ENCODE data around the gene FILIP1L.

The FILIP1L gene

GRCh38 chr3:100044369-100044768 is 69.9 kb downstream of the FILIP1L start:
- TF ChIP-seq EZH2phosphoT487 (conservative IDR thresholded peaks at IDR 0.05; ENCODE audit: low read length), result no peak
- no peak for TF ChIP-seq CTCF (IDR thresholded peaks at IDR 0.05; ENCODE audit: insufficient read depth, low read length, poor library complexity, severe bottlenecking)
- Histone ChIP-seq H3K9me3 (ENCODE audit: insufficient read depth, low read length) (no peaks in the 10 kb centered on the region), H2AFZ (ENCODE audit: low read depth, low read length, severe bottlenecking) (no peak overlapping the region), H3K27ac (ENCODE audit: low read depth, low read length) (no peak overlapping the region), H3K9me2 (replicated peaks; ENCODE audit: insufficient read depth, low read length) (no peaks in the 10 kb centered on the region), H3K36me3 (ENCODE audit: low read length) (no peaks in the 10 kb centered on the region), H3K4me2 (ENCODE audit: low read depth, low read length, poor library complexity, severe bottlenecking) (peak overlapping the region; percentile 18), H3F3A (ENCODE audit: insufficient read depth) (peaks cover 21% of the 10 kb centered on the region), H3K4me3 (ENCODE audit: insufficient read depth, low read length, poor library complexity, severe bottlenecking) (no peak overlapping the region), H3K79me2 (ENCODE audit: insufficient read depth, low read length) (no peaks in the 10 kb centered on the region), H3K9ac (ENCODE audit: low read length) (no peak overlapping the region), H4K20me1 (ENCODE audit: low read depth, low read length) (0 out of 2 replicates have a peak, but pooled peaks cover 13% of the 10 kb centered on the region), H3K27me3 (ENCODE audit: low read length) (no peaks in the 10 kb centered on the region)

GRCh38 chr3:100043271-100043670 is 71.0 kb downstream of the FILIP1L start:
- Histone ChIP-seq H3K4me2 (ENCODE audit: low read depth, low read length, poor library complexity, severe bottlenecking) (no peak overlapping the region), H3K36me3 (ENCODE audit: low read length) (no peaks in the 10 kb centered on the region), H4K20me1 (ENCODE audit: low read depth, low read length) (0 out of 2 replicates have a peak, but pooled peaks cover 13% of the 10 kb centered on the region), H2AFZ (ENCODE audit: low read depth, low read length, severe bottlenecking) (no peak overlapping the region), H3K4me3 (ENCODE audit: insufficient read depth, low read length, poor library complexity, severe bottlenecking) (no peak overlapping the region), H3K9ac (ENCODE audit: low read length) (no peak overlapping the region), H3F3A (ENCODE audit: insufficient read depth) (peaks cover 21% of the 10 kb centered on the region), H3K9me3 (ENCODE audit: insufficient read depth, low read length) (no peaks in the 10 kb centered on the region), H3K27ac (ENCODE audit: low read depth, low read length) (no peak overlapping the region), H3K79me2 (ENCODE audit: insufficient read depth, low read length) (no peaks in the 10 kb centered on the region), H3K9me2 (replicated peaks; ENCODE audit: insufficient read depth, low read length) (no peaks in the 10 kb centered on the region), H3K27me3 (ENCODE audit: low read length) (no peaks in the 10 kb centered on the region)
- TF ChIP-seq EZH2phosphoT487 (conservative IDR thresholded peaks at IDR 0.05; ENCODE audit: low read length) (no peak), CTCF (IDR thresholded peaks at IDR 0.05; ENCODE audit: insufficient read depth, low read length, poor library complexity, severe bottlenecking) (no peak)

- H3K27ac ChIP-seq (ENCODE audit: low read depth, low read length), result no peak overlapping the region
- H3K9ac ChIP-seq (ENCODE audit: low read length), result no peak overlapping the region
These were observed 71.9 kb downstream of the FILIP1L start for GRCh38 chr3:100042166-100042981.

More at GRCh38 chr3:100042166-100042981, 71.9 kb downstream of the FILIP1L start:
- H4K20me1 ChIP-seq (ENCODE audit: low read depth, low read length), result 0 out of 2 replicates have a peak, but pooled peaks cover 13% of the 10 kb centered on the region
- no peak overlapping the region for H3K4me2 ChIP-seq (ENCODE audit: low read depth, low read length, poor library complexity, severe bottlenecking)
- TF ChIP-seq CTCF (IDR thresholded peaks at IDR 0.05; ENCODE audit: insufficient read depth, low read length, poor library complexity, severe bottlenecking), result no peak
- no peak for TF ChIP-seq EZH2phosphoT487 (conservative IDR thresholded peaks at IDR 0.05; ENCODE audit: low read length)
- no peak overlapping the region for H2AFZ ChIP-seq (ENCODE audit: low read depth, low read length, severe bottlenecking)
- peaks cover 16% of the 10 kb centered on the region for H3F3A ChIP-seq (ENCODE audit: insufficient read depth)
- H3K27me3 ChIP-seq (ENCODE audit: low read length), result no peaks in the 10 kb centered on the region
- no peaks in the 10 kb centered on the region for H3K79me2 ChIP-seq (ENCODE audit: insufficient read depth, low read length)
- no peaks in the 10 kb centered on the region for H3K9me2 ChIP-seq (replicated peaks; ENCODE audit: insufficient read depth, low read length)
- no peaks in the 10 kb centered on the region for H3K9me3 ChIP-seq (ENCODE audit: insufficient read depth, low read length)
- no peaks in the 10 kb centered on the region for H3K36me3 ChIP-seq (ENCODE audit: low read length)
- H3K4me3 ChIP-seq (ENCODE audit: insufficient read depth, low read length, poor library complexity, severe bottlenecking), result no peak overlapping the region
